ENCODE data around the gene ADAMTS17.

Gene ADAMTS17

DNA sequence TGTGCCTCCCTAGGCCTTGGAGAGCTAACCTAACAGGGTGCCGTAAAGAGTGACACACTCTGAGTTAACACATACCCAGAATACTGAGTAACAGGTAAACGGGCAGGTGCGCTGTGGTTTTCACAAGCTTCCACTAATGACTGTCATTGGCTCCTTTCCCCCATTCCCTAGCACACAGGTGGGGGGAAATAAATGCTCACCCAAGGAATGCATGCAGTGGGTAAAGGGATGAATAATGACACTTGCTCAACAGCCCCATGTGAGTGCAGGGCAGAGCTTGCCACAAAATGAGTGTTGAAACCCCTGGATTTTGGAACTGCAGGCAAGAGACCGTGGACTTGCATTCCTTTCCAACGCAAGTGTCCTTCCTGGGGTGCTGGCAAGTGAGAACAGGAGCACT lies 57.6 kb downstream of the ADAMTS17 start:
- DNase-seq (ENCODE audit: low spot score): no peak
- TF ChIP-seq, protein P1, sequence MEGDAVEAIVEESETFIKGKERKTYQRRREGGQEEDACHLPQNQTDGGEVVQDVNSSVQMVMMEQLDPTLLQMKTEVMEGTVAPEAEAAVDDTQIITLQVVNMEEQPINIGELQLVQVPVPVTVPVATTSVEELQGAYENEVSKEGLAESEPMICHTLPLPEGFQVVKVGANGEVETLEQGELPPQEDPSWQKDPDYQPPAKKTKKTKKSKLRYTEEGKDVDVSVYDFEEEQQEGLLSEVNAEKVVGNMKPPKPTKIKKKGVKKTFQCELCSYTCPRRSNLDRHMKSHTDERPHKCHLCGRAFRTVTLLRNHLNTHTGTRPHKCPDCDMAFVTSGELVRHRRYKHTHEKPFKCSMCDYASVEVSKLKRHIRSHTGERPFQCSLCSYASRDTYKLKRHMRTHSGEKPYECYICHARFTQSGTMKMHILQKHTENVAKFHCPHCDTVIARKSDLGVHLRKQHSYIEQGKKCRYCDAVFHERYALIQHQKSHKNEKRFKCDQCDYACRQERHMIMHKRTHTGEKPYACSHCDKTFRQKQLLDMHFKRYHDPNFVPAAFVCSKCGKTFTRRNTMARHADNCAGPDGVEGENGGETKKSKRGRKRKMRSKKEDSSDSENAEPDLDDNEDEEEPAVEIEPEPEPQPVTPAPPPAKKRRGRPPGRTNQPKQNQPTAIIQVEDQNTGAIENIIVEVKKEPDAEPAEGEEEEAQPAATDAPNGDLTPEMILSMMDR (IDR thresholded peaks at IDR 0.05; ENCODE audit: borderline replicate concordance, control extremely low read depth, extremely low read depth, insufficient read depth, missing control alignments): no peak
- in situ Hi-C loops (cut with MboI; ENCODE audit: low sequenced_read_pairs, unreplicated experiment): no loop called here

DNA sequence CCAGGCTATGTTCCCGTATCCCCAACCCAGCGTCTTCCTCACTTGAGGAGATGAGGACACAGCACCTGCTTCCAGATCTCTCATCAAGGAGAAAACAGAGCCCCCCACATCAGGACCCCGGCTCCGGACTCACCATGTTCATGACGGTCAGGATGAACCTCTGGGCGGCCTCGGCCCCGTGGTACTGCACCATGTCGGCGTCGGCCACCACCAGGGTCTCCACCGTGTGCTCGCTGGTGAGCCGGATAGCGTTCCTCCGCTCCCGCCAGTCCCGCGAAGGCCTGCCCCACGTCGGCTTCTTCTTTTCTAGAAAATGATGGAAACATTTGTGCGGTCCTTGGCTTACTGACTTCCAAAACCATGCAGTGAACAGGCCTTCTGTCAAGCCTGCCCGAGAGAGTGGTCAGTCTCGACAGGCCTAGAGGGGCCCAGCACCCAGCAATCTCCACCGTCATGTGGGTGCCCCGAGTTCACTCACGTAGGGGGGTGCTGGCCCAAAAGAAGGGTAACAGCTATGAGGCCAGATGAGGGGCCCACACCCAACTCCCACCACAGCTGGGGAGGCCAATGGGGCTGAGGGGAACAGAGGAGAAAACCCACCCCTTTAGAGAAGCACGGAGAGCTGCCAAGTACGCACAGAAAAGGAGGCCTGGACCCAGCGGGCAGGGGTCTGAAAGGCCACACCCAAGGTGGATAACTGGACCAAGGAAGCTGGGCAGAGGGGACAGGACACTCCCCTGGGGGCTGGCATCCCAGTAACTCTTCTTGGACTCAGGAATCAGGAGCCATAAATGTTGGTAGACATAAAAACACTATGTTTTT lies 60.5 kb downstream of the ADAMTS17 start:
- DNase-seq (ENCODE audit: low spot score): no peak
- TF ChIP-seq, protein P1 (IDR thresholded peaks at IDR 0.05; ENCODE audit: borderline replicate concordance, control extremely low read depth, extremely low read depth, insufficient read depth, missing control alignments): no peak
- in situ Hi-C loops (cut with MboI; ENCODE audit: low sequenced_read_pairs, unreplicated experiment): no loop called here

DNA sequence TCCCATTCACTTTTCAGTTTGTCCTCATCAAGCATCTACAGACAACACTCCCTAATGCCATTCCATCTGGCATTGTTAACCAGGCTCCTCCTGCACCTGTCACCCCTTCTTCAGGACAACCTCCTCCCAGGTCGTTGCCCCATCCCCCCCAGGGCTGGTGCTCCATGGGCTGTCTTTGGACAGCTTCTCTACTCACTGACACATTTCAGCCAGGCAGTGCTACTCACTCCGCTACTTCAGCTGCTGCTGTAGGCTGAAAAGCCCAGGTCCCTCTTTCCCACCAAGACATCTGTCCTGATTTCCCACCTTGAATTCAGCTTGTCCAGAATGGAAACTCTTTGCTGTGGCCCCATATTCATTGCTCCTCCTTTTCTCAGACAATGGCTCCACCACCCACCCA lies 61.9 kb downstream of the ADAMTS17 start:
- DNase-seq (ENCODE audit: low spot score): no peak
- TF ChIP-seq, protein P1 (IDR thresholded peaks at IDR 0.05; ENCODE audit: borderline replicate concordance, control extremely low read depth, extremely low read depth, insufficient read depth, missing control alignments): no peak
- in situ Hi-C loops (cut with MboI; ENCODE audit: low sequenced_read_pairs, unreplicated experiment): no loop called here

DNA sequence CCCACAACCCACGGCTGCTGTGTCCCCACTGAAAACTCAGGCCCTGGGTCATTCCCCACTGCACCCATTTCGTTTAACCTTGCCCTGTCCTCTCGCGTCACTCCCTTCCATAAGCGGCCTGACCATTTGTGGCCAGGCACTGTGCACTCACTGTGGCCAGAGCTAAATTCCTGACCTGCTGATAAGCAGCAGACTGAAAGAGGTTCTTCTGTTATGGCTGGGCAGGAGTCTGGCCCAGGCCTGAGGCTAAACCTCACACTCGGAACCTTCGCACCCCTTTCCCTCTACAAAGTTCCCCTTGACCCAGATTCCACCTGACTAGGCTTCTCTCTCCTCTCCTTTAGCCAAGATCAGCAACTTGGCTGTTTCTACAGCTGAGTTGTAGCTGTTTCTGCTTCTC lies 62.3 kb downstream of the ADAMTS17 start:
- in situ Hi-C loops (cut with MboI; ENCODE audit: low sequenced_read_pairs, unreplicated experiment): no loop called here
- TF ChIP-seq, protein P1 (IDR thresholded peaks at IDR 0.05; ENCODE audit: borderline replicate concordance, control extremely low read depth, extremely low read depth, insufficient read depth, missing control alignments): no peak
- no peak for DNase-seq (ENCODE audit: low spot score)

DNA sequence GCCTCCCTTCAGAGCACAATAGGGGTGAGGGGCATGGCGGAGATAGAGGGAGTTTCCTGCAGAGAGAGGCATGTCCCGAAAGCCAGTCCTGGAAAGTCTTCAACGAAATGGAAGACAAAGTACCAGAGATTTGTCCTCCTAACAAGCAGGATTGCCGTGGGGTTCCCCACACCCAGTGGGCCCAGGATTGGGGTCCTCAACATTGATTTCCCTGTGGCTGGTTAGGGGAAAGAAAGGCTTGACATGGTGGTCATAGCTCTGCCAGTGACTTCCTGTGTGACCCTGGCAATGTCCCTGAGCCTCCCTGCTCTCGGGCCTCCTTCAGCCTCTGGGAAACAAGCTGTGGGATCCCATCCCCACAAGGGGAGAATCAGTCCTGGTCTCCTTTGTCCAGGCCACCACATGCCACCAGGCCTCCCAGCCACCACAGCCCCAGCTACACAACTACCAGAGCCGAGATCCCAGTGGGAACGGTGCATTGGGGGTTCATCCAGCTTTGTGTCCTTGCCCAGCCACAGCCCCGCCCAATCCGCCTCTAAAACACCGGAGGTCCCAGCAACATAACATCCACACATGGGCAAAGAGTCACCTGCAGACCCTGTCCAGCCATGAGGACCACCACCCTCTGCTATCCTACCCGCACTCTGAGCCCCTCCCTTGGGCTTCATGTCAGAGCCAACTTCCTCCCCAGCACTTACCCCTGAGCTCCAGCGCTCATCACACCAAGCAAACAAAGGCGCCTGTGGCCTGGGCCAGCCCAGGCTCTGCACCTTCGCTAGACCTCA lies 63.0 kb downstream of the ADAMTS17 start:
- in situ Hi-C loops (cut with MboI; ENCODE audit: low sequenced_read_pairs, unreplicated experiment): no loop called here
- no peak for DNase-seq (ENCODE audit: low spot score)
- TF ChIP-seq, protein P1 (IDR thresholded peaks at IDR 0.05; ENCODE audit: borderline replicate concordance, control extremely low read depth, extremely low read depth, insufficient read depth, missing control alignments): no peak

DNA sequence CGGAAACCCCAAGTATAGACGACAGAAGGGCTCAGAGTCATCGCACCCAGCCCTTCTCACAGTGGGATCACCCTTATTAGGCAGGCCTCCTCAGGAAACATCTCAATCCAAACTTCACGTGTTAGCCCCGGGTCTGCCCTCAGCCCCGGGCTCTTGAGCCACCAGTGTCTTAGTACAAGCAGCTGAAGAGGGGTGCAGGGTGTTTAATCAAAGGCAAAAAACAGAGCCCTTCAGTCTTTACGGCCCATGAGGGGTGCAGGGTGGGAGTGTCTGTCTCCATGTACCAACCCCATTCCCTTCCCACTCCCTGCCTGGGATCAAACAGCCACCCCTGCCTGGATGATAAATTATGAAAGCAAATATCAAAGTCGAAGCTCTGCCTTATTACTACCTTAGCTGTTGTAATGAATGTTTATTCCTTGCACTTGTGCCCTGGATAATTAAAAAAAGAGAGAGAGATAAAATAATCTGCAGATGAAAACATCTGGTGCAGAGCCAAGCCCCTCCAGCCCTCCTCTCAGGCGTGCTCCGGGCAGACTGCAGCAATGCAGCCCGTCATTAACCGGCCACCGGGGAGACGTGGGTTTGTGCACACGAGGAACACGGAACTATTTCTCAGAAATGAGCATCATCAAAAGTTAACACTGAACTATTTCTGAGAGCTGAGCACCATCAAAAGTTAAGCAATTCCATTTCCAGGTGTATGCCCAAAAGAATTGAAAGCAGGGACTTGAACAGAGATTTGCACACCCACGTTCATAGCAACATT lies 64.5 kb downstream of the ADAMTS17 start:
- TF ChIP-seq, protein P1 (IDR thresholded peaks at IDR 0.05; ENCODE audit: borderline replicate concordance, control extremely low read depth, extremely low read depth, insufficient read depth, missing control alignments): no peak
- no peak for DNase-seq (ENCODE audit: low spot score)
- in situ Hi-C loops (cut with MboI; ENCODE audit: low sequenced_read_pairs, unreplicated experiment): no loop called here

Measured in GM13976 (cell line).